Measurements from ENCODE around the gene FSTL5. TPM values are rescaled to one million over a fixed set of nuclear protein-coding genes. Genes with fewer than 3 reads are reported as not detected.

The FSTL5 gene
- total RNA-seq, 3 donors from 2014 or later (not counting 1 experiment from before 2014, with no cell fraction given): not detected

- 70% methylated on average over 5 of the region's 5 CpGs for WGBS (ENCODE audit: insufficient coverage)
- TF ChIP-seq CTCF (IDR thresholded peaks at IDR 0.05): no peak
- peaks cover 9 to 11% of the 10 kb centered on the region in 2 donors for H3K9me3 Mint-ChIP-seq
- DNase-seq: no peak
- no peak overlapping the region for H3K4me3 Mint-ChIP-seq
- H3K27me3 Mint-ChIP-seq (ENCODE audit: low read depth in 2 of 2): no peaks in the 10 kb centered on the region
- no peaks in the 10 kb centered on the region for H3K36me3 Mint-ChIP-seq
- no peaks in the 10 kb centered on the region for H3K4me1 ChIP-seq (ENCODE audit: control insufficient read depth, insufficient read depth, low read length)
- H3K9me3 ChIP-seq (ENCODE audit: control insufficient read depth, insufficient read depth, low read length): no peaks in the 10 kb centered on the region
- no peak overlapping the region for H3K27ac ChIP-seq (ENCODE audit: low read length)
- no peaks in the 10 kb centered on the region for H3K36me3 ChIP-seq (ENCODE audit: control insufficient read depth, insufficient read depth, low read length)
- no peaks in the 10 kb centered on the region for H3K27me3 ChIP-seq (ENCODE audit: control insufficient read depth, insufficient read depth, low read length)
- no peak for ATAC-seq
- intact Hi-C loops (cut with micrococcal nuclease): no loop called here
- no peak overlapping the region for H3K4me3 ChIP-seq (ENCODE audit: low read length)
- no peaks in the 10 kb centered on the region for H3K4me1 Mint-ChIP-seq
- H3K27ac Mint-ChIP-seq: no peak overlapping the region
Observed at GRCh38 chr4:161448550-161449180, 715.1 kb downstream of the FSTL5 start.

- Histone ChIP-seq H3K4me3 (ENCODE audit: low read length) (no peak overlapping the region), H3K4me1 (ENCODE audit: control insufficient read depth, insufficient read depth, low read length) (no peaks in the 10 kb centered on the region), H3K9me3 (ENCODE audit: control insufficient read depth, insufficient read depth, low read length) (no peaks in the 10 kb centered on the region), H3K36me3 (ENCODE audit: control insufficient read depth, insufficient read depth, low read length) (no peaks in the 10 kb centered on the region), H3K27me3 (ENCODE audit: control insufficient read depth, insufficient read depth, low read length) (no peaks in the 10 kb centered on the region), H3K27ac (ENCODE audit: low read length) (no peak overlapping the region)
- Mint-ChIP-seq H3K36me3 (no peaks in the 10 kb centered on the region), H3K27ac (no peak overlapping the region), H3K9me3 (peaks cover 15 to 18% of the 10 kb centered on the region in 2 donors), H3K4me1 (no peaks in the 10 kb centered on the region), H3K27me3 (ENCODE audit: low read depth in 2 of 2) (no peaks in the 10 kb centered on the region), H3K4me3 (no peak overlapping the region)
- intact Hi-C loops (cut with micrococcal nuclease): no loop called here
- DNase-seq: no peak
- ATAC-seq: no peak
- TF ChIP-seq CTCF (IDR thresholded peaks at IDR 0.05): no peak
- WGBS (ENCODE audit: insufficient coverage): 63% methylated on average over 1 of the region's 1 CpG
Observed at GRCh38 chr4:161444626-161445025, 719.2 kb downstream of the FSTL5 start.

- no peaks in the 10 kb centered on the region for H3K36me3 ChIP-seq (ENCODE audit: control insufficient read depth, insufficient read depth, low read length)
- no peaks in the 10 kb centered on the region for H3K27me3 ChIP-seq (ENCODE audit: control insufficient read depth, insufficient read depth, low read length)
- no peak overlapping the region for H3K4me3 Mint-ChIP-seq
- H3K4me1 ChIP-seq (ENCODE audit: control insufficient read depth, insufficient read depth, low read length): no peaks in the 10 kb centered on the region
- H3K27ac Mint-ChIP-seq: no peak overlapping the region
- H3K9me3 ChIP-seq (ENCODE audit: control insufficient read depth, insufficient read depth, low read length): no peaks in the 10 kb centered on the region
- no peaks in the 10 kb centered on the region for H3K4me1 Mint-ChIP-seq
- H3K4me3 ChIP-seq (ENCODE audit: low read length): no peak overlapping the region
- peaks cover 16 to 17% of the 10 kb centered on the region in 2 donors for H3K9me3 Mint-ChIP-seq
- intact Hi-C loops (cut with micrococcal nuclease): no loop called here
- DNase-seq: no peak
- H3K27ac ChIP-seq (ENCODE audit: low read length): no peak overlapping the region
- no peaks in the 10 kb centered on the region for H3K36me3 Mint-ChIP-seq
- no peaks in the 10 kb centered on the region for H3K27me3 Mint-ChIP-seq (ENCODE audit: low read depth in 2 of 2)
- ATAC-seq: no peak
- no peak for TF ChIP-seq CTCF (IDR thresholded peaks at IDR 0.05)
- no CpG with 5 or more reads among the region's 1 CpG for WGBS (ENCODE audit: insufficient coverage)
Observed at GRCh38 chr4:161442921-161443320, 720.9 kb downstream of the FSTL5 start.

- Histone ChIP-seq H3K9me3 (ENCODE audit: control insufficient read depth, insufficient read depth, low read length) (no peaks in the 10 kb centered on the region), H3K36me3 (ENCODE audit: control insufficient read depth, insufficient read depth, low read length) (no peaks in the 10 kb centered on the region), H3K27me3 (ENCODE audit: control insufficient read depth, insufficient read depth, low read length) (no peaks in the 10 kb centered on the region), H3K27ac (ENCODE audit: low read length) (no peak overlapping the region), H3K4me3 (ENCODE audit: low read length) (no peak overlapping the region), H3K4me1 (ENCODE audit: control insufficient read depth, insufficient read depth, low read length) (no peaks in the 10 kb centered on the region)
- DNase-seq (no peak), ATAC-seq (no peak)
- no peak for TF ChIP-seq CTCF (IDR thresholded peaks at IDR 0.05)
- H3K4me1 Mint-ChIP-seq: no peaks in the 10 kb centered on the region
- peaks cover 11% of the 10 kb centered on the region for H3K36me3 Mint-ChIP-seq
- H3K4me3 Mint-ChIP-seq: no peak overlapping the region
- intact Hi-C loops (cut with micrococcal nuclease): no loop called here
- no peaks in the 10 kb centered on the region for H3K27me3 Mint-ChIP-seq (ENCODE audit: low read depth in 2 of 2)
- WGBS (ENCODE audit: insufficient coverage): 96% methylated on average over 2 of the region's 2 CpGs
- peaks cover 16 to 22% of the 10 kb centered on the region in 2 donors for H3K9me3 Mint-ChIP-seq
- H3K27ac Mint-ChIP-seq: no peak overlapping the region
Observed at GRCh38 chr4:161438096-161438495, 725.7 kb downstream of the FSTL5 start.
